Fibroblast of villous mesenchyme (primary cell): Measurements from ENCODE around the gene FUBP3. TPM values are rescaled to one million over a fixed set of nuclear protein-coding genes. Genes with fewer than 3 reads are reported as not detected.

Source experiments
- DNase-seq: peaks from one replicate; pipeline ENCODE4 v3.0.0-alpha.2; 2010; ENCODE audit warnings: low read depth
- H3K4me3 ChIP-seq: 2 replicates; pipeline ENCODE4 v1.5.1; 2011; ENCODE audit warnings: low read depth, mild to moderate bottlenecking, low read length
- total RNA-seq: library from RNA; depleted of rRNA; stranded (reverse); fragments of >200 nt; gene quantifications from 2 replicates; pipeline ENCODE4 v1.2.3, GENCODE V29; 2012
- TF ChIP-seq, protein P1 (sequence below): IDR thresholded peaks from 2 replicates; pipeline ENCODE4 v1.5.1; 2012; ENCODE audit warnings: low read depth, mild to moderate bottlenecking, low read length; ENCODE audit not compliant: insufficient read depth

FUBP3 gene
- total RNA-seq, 1 donor: 39.3 TPM

DNA sequence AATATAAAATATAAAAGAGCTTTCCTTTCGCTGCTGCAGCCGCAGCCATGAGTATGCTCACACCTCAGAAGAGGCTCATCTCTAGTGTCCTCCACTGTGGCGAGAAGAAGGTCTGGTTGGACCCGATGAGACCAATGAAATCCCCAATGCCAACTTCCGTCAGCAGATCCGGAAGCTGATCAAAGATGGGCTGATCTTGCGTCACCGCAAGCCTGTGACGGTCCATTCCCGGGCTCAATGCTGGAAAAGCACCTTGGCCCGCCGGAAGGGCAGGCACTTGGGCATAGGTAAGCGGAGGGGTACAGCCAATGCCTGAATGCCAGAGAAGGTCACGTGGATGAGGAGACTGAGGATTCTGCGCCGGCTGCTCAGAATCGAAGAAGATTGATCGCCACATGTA is 72.4 kb downstream of the FUBP3 start:
- TF ChIP-seq, protein P1, sequence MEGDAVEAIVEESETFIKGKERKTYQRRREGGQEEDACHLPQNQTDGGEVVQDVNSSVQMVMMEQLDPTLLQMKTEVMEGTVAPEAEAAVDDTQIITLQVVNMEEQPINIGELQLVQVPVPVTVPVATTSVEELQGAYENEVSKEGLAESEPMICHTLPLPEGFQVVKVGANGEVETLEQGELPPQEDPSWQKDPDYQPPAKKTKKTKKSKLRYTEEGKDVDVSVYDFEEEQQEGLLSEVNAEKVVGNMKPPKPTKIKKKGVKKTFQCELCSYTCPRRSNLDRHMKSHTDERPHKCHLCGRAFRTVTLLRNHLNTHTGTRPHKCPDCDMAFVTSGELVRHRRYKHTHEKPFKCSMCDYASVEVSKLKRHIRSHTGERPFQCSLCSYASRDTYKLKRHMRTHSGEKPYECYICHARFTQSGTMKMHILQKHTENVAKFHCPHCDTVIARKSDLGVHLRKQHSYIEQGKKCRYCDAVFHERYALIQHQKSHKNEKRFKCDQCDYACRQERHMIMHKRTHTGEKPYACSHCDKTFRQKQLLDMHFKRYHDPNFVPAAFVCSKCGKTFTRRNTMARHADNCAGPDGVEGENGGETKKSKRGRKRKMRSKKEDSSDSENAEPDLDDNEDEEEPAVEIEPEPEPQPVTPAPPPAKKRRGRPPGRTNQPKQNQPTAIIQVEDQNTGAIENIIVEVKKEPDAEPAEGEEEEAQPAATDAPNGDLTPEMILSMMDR: no peak
- no peak for DNase-seq
- H3K4me3 ChIP-seq: no peak overlapping the region

DNA sequence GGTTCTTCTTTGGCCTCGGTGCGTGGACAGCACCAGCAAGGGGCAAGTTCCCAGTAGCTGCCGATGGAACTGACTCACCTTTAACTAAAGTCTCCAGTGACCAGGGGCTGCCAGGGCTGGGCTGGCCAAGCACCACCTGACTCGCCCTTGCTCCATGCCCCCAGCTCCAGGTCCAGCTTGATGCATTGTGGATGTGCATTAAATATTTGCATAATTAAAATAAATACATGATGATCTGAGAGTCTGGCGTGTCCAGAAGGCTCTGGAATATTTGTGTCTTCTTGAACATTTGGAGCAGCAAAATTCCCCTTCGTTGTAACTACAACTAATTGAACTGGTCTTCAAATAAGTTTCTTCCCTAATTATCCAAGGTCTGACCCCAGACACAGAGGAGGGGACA is 75.5 kb downstream of the FUBP3 start:
- H3K4me3 ChIP-seq: no peak overlapping the region
- no peak for DNase-seq
- TF ChIP-seq, protein P1: no peak

DNA sequence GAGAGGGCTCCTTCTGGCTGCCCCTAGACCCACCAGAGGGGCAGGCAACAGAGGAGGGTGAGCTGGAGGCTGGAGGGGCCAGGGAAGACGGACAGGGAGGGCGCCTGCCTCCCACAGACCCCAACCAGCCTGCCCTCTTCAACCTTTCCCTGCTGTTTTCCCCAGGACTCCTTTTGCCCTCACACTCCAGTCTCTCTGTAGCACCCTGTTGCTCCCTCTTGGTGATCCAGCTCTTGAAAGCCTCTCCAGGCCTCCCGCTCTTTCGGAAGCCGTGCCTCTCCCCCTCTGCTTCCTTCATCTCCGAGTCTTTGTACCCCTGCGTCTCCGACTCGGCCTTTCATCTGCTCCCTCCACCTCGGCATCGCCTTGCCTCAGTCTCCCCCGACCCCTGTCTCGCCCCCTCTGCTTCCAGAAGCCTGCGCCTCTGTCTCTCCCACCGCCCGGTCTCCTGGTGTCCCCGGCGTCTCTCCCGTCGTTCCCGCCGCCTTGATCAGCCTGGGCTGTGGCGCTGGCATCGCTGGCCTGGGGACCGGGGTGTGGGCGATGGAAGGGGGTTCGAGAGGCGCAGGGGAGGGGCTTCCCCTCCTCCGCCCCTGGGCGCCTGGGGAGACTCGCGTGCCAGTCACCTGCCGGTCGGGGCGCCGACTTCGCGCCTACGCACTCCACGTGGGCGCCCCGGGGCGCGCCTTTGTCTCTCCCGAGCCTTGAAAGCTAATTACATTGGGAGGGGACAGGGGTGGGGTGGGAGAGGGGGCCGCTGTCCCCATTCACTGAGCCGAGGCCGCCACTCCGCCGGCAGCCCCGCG is 79.7 kb downstream of the FUBP3 start:
- no peak overlapping the region for H3K4me3 ChIP-seq
- DNase-seq: no peak
- TF ChIP-seq, protein P1: no peak

DNA sequence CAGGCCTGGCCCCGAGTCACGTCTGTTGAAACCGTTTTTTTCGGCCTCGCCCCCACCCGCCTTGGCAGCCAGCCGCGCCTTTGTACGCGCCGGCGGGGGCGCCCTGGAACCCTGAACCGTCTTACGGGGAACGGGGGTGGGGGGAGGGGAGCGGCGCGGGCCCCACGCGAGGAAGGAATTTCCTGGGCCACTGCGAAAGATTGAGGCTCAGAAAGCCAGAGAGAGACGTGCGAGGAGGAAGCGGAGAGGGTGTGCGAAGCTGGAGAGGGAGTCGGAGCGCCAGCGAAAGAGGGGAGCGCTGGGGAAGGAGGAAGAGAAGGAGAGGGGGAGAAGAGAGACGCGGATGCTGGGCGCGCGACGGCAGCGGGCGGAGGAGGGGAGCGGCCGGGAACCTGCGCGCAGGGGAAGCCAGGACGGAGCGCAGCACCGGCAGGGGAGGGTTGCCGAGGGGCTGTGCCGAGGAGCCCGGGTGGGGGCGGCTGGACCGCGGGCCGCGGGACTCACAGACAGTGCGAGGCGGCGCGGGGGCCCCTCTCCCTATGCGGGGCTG is 80.4 kb downstream of the FUBP3 start:
- H3K4me3 ChIP-seq: no peak overlapping the region
- DNase-seq: no peak
- TF ChIP-seq, protein P1: no peak

DNA sequence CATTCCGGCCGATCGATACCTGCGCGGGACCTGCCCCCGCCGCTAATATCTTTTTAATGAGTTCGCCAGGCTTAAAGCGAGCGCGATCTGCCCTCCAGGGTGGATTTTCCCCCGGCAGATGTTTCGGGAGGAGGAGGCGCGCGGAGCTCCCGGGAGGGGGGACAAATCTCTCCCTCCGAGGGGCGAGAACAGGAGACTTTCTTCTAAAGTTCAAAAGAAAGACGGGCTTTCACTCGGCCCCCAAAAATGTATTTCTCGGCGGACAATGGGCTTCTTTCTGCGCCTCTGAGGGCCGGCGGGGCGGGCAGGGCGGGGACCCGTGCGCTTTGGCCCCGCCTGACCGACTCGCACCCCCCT is 80.9 kb downstream of the FUBP3 start:
- TF ChIP-seq, protein P1: no peak
- DNase-seq: no peak
- H3K4me3 ChIP-seq: no peak overlapping the region

DNA sequence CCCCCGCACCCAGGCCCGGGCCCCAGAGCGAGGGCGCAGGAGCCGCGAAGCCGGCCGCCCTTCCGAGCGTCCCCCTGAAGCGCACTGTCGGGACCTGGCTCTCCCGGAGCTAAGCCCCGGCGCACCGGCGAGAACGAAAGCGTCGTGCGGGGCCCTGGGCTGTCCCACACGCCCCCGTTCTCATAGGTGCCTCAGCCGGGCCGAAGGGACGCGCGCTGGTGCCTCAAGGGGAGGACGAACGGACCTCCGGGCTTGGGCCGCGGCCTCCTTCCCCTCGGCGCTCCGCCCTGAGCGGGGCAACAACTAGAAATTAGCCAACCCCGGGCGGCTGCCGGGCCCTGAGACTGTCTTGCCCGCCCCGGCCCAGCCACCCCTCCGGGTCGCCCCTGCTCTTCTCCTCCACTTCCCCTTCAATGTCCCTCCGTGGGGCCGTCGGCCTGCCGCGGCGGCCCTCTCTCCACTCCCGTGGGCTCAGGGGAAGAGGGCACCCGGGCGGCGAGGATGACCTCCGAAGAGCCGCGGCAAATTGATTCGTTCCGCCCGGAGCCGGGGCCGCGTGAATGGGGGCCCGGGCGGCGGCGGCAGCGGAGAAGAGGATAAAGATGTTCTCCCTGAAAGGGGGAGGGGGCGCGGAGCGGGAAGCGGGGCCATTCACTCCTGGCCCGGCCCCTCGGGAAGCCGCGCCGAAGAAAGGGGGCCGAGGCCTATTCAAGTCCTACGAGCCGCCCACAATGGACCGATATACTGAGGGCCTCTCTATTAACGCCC is 81.5 kb downstream of the FUBP3 start:
- TF ChIP-seq, protein P1: no peak
- H3K4me3 ChIP-seq: peak overlapping the region; percentile 25
- DNase-seq: no peak
